MM.1S (cell line): ENCODE measurements around the gene PGA5.
A peak's percentile ranks its signal among the peaks of the same experiment; 100 is the strongest.

Experiments
- DNase-seq: peaks from one replicate; pipeline ENCODE4 v3.0.0-alpha.2; 2015
- H2AFZ ChIP-seq: fragments of 300-600 bp; sonication (generic); 2 replicates; pipeline ENCODE4 v1.6.0; 2016; ENCODE audit warnings: antibody characterized with exemption, low read length
- H3F3A ChIP-seq: fragments of 300-600 bp; sonication (generic); 2 replicates; pipeline ENCODE4 v1.6.1; 2016; ENCODE audit warnings: mild to moderate bottlenecking, antibody characterized with exemption, low read length, moderate library complexity, mixed read lengths; ENCODE audit not compliant: insufficient read depth
- H3K27ac ChIP-seq: fragments of 300-600 bp; sonication (generic); 2 replicates; pipeline ENCODE4 v1.5.1; 2016; ENCODE audit warnings: mild to moderate bottlenecking, low read length
- H3K27me3 ChIP-seq: fragments of 300-600 bp; sonication (generic); replicated peaks from 2 replicates; pipeline ENCODE4 v1.6.0; 2016; ENCODE audit warnings: low read length; ENCODE audit not compliant: insufficient read depth
- H3K36me3 ChIP-seq: fragments of 300-600 bp; sonication (generic); replicated peaks from 2 replicates; pipeline ENCODE4 v1.6.1; 2016; ENCODE audit warnings: mild to moderate bottlenecking, low read length, mixed read lengths; ENCODE audit not compliant: insufficient read depth
- H3K4me1 ChIP-seq: fragments of 300-600 bp; sonication (generic); 2 replicates; pipeline ENCODE4 v1.6.1; 2016; ENCODE audit warnings: low read length, mixed read lengths
- H3K4me2 ChIP-seq: fragments of 300-600 bp; sonication (generic); 2 replicates; pipeline ENCODE4 v1.6.0; 2016; ENCODE audit warnings: low read depth, low read length
- H3K4me3 ChIP-seq: fragments of 300-600 bp; sonication (generic); 2 replicates; pipeline ENCODE4 v1.5.1; 2016; ENCODE audit warnings: low read length, mixed read lengths
- H3K79me2 ChIP-seq: fragments of 300-600 bp; sonication (generic); 2 replicates; pipeline ENCODE4 v1.6.1; 2016; ENCODE audit warnings: mixed run types, low read length, mixed read lengths
- H3K9ac ChIP-seq: fragments of 300-600 bp; sonication (generic); 2 replicates; pipeline ENCODE4 v1.6.1; 2016; ENCODE audit warnings: low read length, mixed read lengths
- H3K9me2 ChIP-seq: fragments of 300-600 bp; sonication (generic); replicated peaks from 2 replicates; pipeline ENCODE4 v1.6.1; 2016; ENCODE audit warnings: mild to moderate bottlenecking, low read length, mixed read lengths; ENCODE audit not compliant: insufficient read depth
- H3K9me3 ChIP-seq: fragments of 300-600 bp; sonication (generic); replicated peaks from 2 replicates; pipeline ENCODE4 v1.6.1; 2016; ENCODE audit warnings: mild to moderate bottlenecking, low read length, mixed read lengths; ENCODE audit not compliant: insufficient read depth
- H4K20me1 ChIP-seq: fragments of 300-600 bp; sonication (generic); 2 replicates; pipeline ENCODE4 v1.6.1; 2016; ENCODE audit warnings: mild to moderate bottlenecking, low read length, moderate library complexity, mixed read lengths; ENCODE audit not compliant: insufficient read depth
- CTCF ChIP-seq: fragments of 300-600 bp; sonication (generic); IDR thresholded peaks from 2 replicates; pipeline ENCODE4 v1.5.1; 2016; ENCODE audit warnings: antibody characterized with exemption, low read length, mixed read lengths
- EZH2 ChIP-seq: fragments of 300-600 bp; sonication (generic); optimal IDR thresholded peaks from 2 replicates; pipeline ENCODE3; 2017; ENCODE audit warnings: low read depth, mild to moderate bottlenecking, antibody characterized with exemption, low read length, mixed read lengths
- EZH2phosphoT487 ChIP-seq: fragments of 300-600 bp; sonication (generic); IDR thresholded peaks from 2 replicates; pipeline ENCODE4 v1.6.1; 2018; ENCODE audit warnings: antibody characterized with exemption, low read length

Gene PGA5

GRCh38 chr11:61274084-61274483 lies 33.1 kb downstream of the PGA5 start:
- Histone ChIP-seq H3K9me3 (no peaks in the 10 kb centered on the region), H3K9me2 (no peaks in the 10 kb centered on the region), H3K4me1 (peaks cover 4% of the 10 kb centered on the region; the same call in 1 of the 2 replicates), H3K9ac (no peak overlapping the region), H3K79me2 (no peaks in the 10 kb centered on the region), H3K27ac (no peak overlapping the region), H4K20me1 (no peaks in the 10 kb centered on the region), H3K27me3 (peaks cover 15% of the 10 kb centered on the region), H3K4me3 (no peak overlapping the region), H3K4me2 (no peak overlapping the region), H3K36me3 (no peaks in the 10 kb centered on the region), H3F3A (no peaks in the 10 kb centered on the region), H2AFZ (no peak overlapping the region)
- TF ChIP-seq EZH2 = no peak
- no peak for TF ChIP-seq CTCF
- no peak for TF ChIP-seq EZH2phosphoT487
- DNase-seq = no peak

- no peak for DNase-seq
Measured at GRCh38 chr11:61275191-61275590, 34.2 kb downstream of the PGA5 start.

GRCh38 chr11:61277186-61278000 lies 36.4 kb downstream of the PGA5 start:
- Histone ChIP-seq H3K9ac (no peak overlapping the region), H3F3A (no peaks in the 10 kb centered on the region), H3K4me3 (no peak overlapping the region), H3K9me2 (no peaks in the 10 kb centered on the region), H3K36me3 (no peaks in the 10 kb centered on the region), H3K4me1 (peaks cover 4% of the 10 kb centered on the region; the same call in 1 of the 2 replicates), H3K4me2 (no peak overlapping the region), H3K9me3 (no peaks in the 10 kb centered on the region), H3K27ac (peak overlapping the region; percentile 49; the same call in 1 of the 2 replicates), H2AFZ (no peak overlapping the region), H4K20me1 (no peaks in the 10 kb centered on the region), H3K27me3 (peaks cover 15% of the 10 kb centered on the region), H3K79me2 (no peaks in the 10 kb centered on the region)
- peak; percentile 36 for DNase-seq
- TF ChIP-seq EZH2 (no peak), CTCF (no peak), EZH2phosphoT487 (no peak)

More at GRCh38 chr11:61275191-61275590, 34.2 kb downstream of the PGA5 start:
- Histone ChIP-seq H3K9me2 (no peaks in the 10 kb centered on the region), H3K79me2 (no peaks in the 10 kb centered on the region), H3K4me2 (no peak overlapping the region), H3K27ac (no peak overlapping the region), H3F3A (no peaks in the 10 kb centered on the region), H3K9me3 (no peaks in the 10 kb centered on the region), H3K4me1 (peaks cover 4% of the 10 kb centered on the region; the same call in 1 of the 2 replicates), H3K9ac (no peak overlapping the region), H2AFZ (no peak overlapping the region), H3K36me3 (no peaks in the 10 kb centered on the region), H3K27me3 (peaks cover 15% of the 10 kb centered on the region), H3K4me3 (no peak overlapping the region), H4K20me1 (no peaks in the 10 kb centered on the region)
- TF ChIP-seq CTCF (no peak), EZH2phosphoT487 (no peak), EZH2 (no peak)
